ENCODE results near the gene TUBGCP6. TPM values are rescaled to one million over a fixed set of nuclear protein-coding genes. Genes with fewer than 3 reads are reported as not detected.

Gene TUBGCP6
- total RNA-seq, 1 experiment from 2014 or later: 31.3 TPM

- TF ChIP-seq CTCF (IDR thresholded peaks at IDR 0.05): no peak
- no peak for TF ChIP-seq REST (IDR thresholded peaks at IDR 0.05; ENCODE audit: insufficient read depth in 1 of 2, low read depth in 2 of 2, low read length in 1 of 2)
- TF ChIP-seq POLR2AphosphoS5 (IDR thresholded peaks at IDR 0.05; ENCODE audit: low read depth, low read length): no peak
- TF ChIP-seq TCF7L2 (IDR thresholded peaks at IDR 0.05; ENCODE audit: low read depth, low read length): no peak
- TF ChIP-seq SIN3A (IDR thresholded peaks at IDR 0.05; ENCODE audit: borderline replicate concordance, insufficient read depth, low read depth, low read length): no peak
- DNase-seq (ENCODE audit: low read depth, low spot score) (no peak), ATAC-seq (peak; percentile 55)
- in situ Hi-C loops (cut with HindIII; ENCODE audit: low pct_unique_long_range_greater_than_20kb, low sequenced_read_pairs) (no loop called here), intact Hi-C loops (cut with micrococcal nuclease; ENCODE audit: unreplicated experiment) (no loop called here)
- ChIA-PET CTCF (no interaction called here), POLR2A (interaction anchor here (0.6 kb wide), 1 partner anchor 37 kb away, joined by 8 read pairs; no protein-coding TSS in a partner anchor)
- BruUV-seq (replicated peaks): no TSS peak
- H3K27ac ChIP-seq (ENCODE audit: low read length): no peak overlapping the region
- H3K4me1 ChIP-seq (ENCODE audit: control insufficient read depth, insufficient read depth, low read length): no peaks in the 10 kb centered on the region
- H3K27me3 ChIP-seq (ENCODE audit: control insufficient read depth, insufficient read depth, low read length): no peaks in the 10 kb centered on the region
- H3K9me3 ChIP-seq (ENCODE audit: control insufficient read depth, insufficient read depth, low read depth, low read length): no peaks in the 10 kb centered on the region
- 0 out of 2 replicates have a peak, but pooled peaks cover 2% of the 10 kb centered on the region for H3K36me3 ChIP-seq (ENCODE audit: control insufficient read depth, insufficient read depth, low read length)
- H3K4me3 ChIP-seq (ENCODE audit: low read depth in 2 of 2, low read length in 2 of 2): no peak overlapping the region
These were observed 25.7 kb downstream of the TUBGCP6 start for GRCh38 chr22:50218996-50219727.

DNA sequence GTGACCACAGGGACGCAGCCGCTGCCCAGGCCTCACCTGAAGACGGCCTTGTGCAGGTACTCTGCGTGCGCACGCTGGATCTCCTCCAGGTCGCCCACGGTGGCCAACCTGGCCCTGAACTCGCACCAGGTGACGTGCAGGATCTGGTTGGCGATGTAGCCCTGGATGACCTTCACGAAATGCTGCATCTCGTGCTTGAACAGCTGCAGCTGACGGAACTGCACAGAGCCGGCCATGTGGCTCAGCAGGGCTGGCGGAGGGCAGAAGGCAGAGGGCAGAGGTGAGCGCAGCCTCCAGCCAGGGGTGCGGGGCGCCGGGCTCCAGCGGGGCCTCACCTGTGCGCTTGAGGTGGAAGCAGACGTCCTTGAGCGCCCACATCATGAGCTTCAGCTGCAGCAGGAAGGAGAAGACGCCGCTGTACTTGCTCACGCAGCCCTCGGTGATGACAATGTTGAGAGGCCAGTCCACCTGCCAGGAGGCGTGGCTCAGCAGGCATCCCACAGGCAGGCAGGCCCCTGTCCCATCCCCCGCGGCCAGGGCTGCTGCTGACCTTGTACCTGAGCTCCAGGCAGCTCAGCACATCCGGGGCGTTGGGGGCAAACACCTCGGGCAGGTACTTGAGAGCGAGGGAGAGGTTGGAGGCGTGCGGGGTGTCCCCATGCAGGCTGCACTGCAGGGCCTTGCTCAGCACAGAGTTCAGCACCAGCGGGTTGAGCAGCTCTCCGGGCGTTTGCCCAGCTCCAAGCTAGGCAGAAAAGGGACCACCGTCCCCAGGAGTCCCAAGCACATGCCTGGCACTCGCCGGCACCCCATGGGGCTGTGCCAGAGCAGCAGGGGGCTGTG lies 26.4 kb downstream of the TUBGCP6 start:
- in situ Hi-C loops (cut with HindIII; ENCODE audit: low pct_unique_long_range_greater_than_20kb, low sequenced_read_pairs) (no loop called here), intact Hi-C loops (cut with micrococcal nuclease; ENCODE audit: unreplicated experiment) (no loop called here)
- no peak for DNase-seq (ENCODE audit: low read depth, low spot score)
- Histone ChIP-seq H3K27ac (ENCODE audit: low read length) (no peak overlapping the region), H3K36me3 (ENCODE audit: control insufficient read depth, insufficient read depth, low read length) (0 out of 2 replicates have a peak, but pooled peaks cover 2% of the 10 kb centered on the region), H3K4me3 (ENCODE audit: low read depth in 2 of 2, low read length in 2 of 2) (no peak overlapping the region), H3K4me1 (ENCODE audit: control insufficient read depth, insufficient read depth, low read length) (no peaks in the 10 kb centered on the region), H3K27me3 (ENCODE audit: control insufficient read depth, insufficient read depth, low read length) (no peaks in the 10 kb centered on the region), H3K9me3 (ENCODE audit: control insufficient read depth, insufficient read depth, low read depth, low read length) (no peaks in the 10 kb centered on the region)
- no TSS peak for BruUV-seq (replicated peaks)
- TF ChIP-seq SIN3A (IDR thresholded peaks at IDR 0.05; ENCODE audit: borderline replicate concordance, insufficient read depth, low read depth, low read length): no peak
- no peak for TF ChIP-seq POLR2AphosphoS5 (IDR thresholded peaks at IDR 0.05; ENCODE audit: low read depth, low read length)
- TF ChIP-seq TCF7L2 (IDR thresholded peaks at IDR 0.05; ENCODE audit: low read depth, low read length): no peak
- TF ChIP-seq REST (IDR thresholded peaks at IDR 0.05; ENCODE audit: insufficient read depth in 1 of 2, low read depth in 2 of 2, low read length in 1 of 2): no peak
- no peak for TF ChIP-seq CTCF (IDR thresholded peaks at IDR 0.05)
- peak; percentile 14; the same call in 1 of the 2 replicates for ATAC-seq
- ChIA-PET POLR2A (interaction anchor here (0.6 kb wide), 1 partner anchor 36 kb away, joined by 8 read pairs; no protein-coding TSS in a partner anchor), CTCF (no interaction called here)
